ENCODE results near the gene SELL.
"Not testable (repeated sequence)": the region's sequence is repeated elsewhere in the genome, so short reads cannot be mapped to it uniquely, and the experiment has no call there.

Gene SELL

DNA sequence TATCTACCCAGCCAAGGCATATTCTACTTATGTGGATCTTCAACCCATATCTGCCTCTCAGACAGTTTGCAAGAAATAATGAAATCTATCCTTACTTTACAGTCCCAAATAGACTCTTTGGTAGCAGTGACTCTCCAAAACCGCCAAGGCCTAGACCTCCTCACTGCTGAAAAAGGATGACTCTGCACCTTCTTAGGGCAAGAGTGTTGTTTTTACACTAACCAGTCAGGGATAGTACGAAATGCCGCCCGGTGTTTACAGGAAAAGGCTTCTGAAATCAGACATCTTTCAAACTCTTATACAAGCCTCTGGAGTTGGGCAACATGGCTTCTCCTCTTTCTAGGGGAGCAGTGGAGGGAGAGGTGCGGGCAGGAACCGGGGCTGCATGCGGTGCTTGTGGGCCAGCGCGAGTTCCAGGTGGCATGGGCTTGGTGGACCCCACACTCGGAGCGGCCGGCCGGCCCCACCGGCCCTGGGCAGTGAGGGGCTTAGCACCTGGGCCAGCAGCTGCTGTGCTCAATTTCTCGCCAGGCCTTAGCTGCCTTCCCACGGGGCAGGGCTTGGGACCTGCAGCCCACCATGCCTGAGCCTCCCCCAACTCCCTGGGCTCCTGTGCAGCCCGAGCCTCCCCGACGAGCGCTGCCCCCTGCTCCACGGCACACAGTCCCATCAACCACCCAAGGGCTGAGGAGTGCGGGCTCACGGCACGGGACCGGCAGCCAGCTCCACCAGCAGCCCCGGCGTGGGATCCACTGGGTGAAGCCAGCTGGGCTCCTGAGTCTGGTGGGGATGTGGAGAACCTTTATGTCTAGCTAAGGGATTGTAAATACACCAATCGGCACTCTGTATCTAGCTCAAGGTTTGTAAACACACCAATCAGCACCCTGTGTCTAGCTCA is 43.5 kb downstream of the SELL start:
- DNase-seq (ENCODE audit: low spot score), result not testable (repeated sequence)

DNA sequence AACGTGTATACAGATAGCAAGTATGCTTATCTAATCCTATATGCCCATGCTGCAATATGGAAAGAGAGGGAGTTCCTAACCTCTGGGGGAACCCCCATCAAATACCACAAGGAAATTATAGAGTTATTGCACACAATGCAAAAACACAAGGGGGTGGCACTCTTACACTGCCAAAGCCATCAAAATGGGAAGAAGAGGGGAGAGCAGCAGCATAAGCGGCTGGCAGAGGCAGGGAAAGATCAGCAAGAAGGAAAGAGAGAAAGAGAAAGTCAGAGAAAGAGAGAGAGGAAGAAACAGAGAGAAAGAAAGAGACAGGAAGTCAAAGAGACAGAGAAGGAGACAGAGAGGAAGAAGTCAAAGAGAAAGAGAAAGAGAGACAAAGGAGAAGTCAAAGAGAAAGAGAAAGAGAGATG is 44.2 kb downstream of the SELL start:
- DNase-seq (ENCODE audit: low spot score), result not testable (repeated sequence)

DNA sequence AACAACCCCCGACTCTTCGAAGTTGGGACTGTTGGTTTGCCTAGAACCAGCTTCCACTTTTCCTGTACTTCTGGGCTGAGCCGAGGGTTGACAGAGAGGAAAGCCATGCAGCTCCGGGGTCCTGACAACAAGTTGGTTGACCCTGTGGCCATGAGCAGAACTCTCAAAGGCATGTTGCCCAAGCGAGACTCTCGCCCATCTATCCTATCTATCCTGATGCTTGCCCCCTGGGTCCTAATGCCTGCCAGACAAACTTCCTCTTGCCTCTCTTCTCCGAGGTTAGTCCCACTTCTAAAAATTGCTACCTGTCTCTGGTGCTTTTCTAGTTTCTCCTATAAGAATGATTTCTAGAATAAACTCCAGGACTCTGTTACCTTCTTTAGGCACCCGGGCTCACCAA is 48.7 kb downstream of the SELL start:
- not testable (repeated sequence) for DNase-seq (ENCODE audit: low spot score)

DNA sequence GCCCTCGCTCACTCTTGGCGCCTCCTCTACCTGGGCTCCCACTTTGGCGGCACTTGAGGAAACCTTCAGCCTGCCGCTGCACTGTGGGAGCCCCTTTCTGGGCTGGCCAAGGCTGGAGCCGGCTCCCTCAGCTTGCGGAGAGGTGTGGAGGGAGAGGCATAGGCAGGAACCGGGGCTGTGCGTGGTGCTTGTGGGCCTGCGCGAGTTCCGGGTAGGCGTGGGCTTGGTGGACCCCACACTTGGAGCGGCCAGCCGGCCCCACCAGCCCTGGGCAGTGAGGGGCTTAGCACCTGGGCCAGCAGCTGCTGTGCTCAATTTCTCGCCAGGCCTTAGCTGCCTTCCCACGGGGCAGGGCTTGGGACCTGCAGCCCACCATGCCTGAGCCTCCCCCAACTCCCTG is 50.4 kb downstream of the SELL start:
- DNase-seq (ENCODE audit: low spot score), result not testable (repeated sequence)

DNA sequence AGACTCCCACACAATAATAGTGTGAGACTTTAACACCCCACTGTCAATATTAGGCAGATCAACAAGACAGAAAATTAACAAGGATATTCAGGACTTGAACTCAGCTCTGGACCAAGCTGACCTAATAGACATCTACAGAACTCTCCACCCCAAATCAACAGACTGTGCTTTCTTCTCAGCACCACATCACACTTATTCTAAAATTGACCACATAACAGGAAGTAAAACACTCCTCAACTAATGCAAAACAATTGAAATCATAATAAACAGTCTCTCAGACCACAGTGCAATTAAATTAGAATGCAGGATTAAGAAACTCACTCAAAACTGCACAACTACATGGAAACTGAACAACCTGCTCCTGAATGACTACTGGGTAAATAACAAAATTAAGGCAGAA is 52.6 kb downstream of the SELL start:
- DNase-seq (ENCODE audit: low spot score), result not testable (repeated sequence)

DNA sequence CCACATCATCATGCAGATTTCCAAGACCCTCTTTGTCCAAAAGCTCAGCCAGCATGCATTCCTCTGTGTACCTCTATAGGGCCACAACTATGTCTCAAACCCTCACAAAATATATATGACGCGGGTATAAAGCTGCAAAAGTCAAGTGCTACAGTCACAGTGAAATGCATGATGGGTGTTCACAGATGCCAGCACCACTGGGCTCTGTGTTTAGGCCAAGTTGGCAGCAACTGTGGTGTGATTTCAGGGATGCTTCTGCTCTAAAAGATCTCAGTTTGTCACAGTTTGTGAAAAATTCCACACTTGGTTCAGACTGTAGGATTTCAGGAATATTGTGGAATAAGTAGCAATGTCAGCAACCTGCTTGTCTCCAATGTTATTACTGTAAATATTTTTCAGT is 57.5 kb downstream of the SELL start:
- no peak for DNase-seq (ENCODE audit: low spot score)

DNA sequence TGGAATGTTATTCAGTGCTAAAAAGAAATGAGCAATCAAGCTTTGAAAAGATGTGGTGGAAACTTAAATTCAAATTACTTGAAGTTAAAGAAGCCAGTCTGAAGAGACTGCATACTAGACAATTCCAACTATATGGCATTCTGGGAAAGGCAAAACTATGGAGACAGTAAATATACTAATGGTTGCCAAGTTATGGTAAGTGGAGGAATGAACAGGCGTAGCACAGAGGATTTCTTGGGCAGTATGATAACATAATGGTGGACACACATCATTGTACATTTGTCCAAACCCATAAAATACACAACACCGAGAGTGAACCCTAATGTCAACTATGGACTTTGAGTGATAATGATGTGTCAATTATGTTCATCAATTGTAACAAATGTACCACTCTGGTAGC is 60.4 kb downstream of the SELL start:
- DNase-seq (ENCODE audit: low spot score), result no peak

DNA sequence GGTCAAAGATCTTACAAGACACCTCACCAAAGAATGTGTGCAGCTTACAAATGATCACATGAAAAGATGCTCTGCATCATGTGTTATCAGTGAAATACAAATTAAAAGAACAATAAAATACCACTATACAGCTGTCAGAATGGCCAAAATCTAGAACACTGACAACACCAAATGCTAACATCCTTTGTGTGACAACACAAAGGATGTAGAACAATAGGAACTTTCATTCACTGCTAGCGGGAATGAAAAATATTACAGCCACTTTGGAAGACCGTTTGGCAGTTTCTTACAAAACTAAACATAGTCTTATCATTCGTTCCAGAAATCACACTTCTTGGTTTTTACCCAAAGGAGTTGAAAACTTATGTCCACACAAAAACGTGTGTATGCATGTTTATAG is 60.9 kb downstream of the SELL start:
- no peak for DNase-seq (ENCODE audit: low spot score)

DNA sequence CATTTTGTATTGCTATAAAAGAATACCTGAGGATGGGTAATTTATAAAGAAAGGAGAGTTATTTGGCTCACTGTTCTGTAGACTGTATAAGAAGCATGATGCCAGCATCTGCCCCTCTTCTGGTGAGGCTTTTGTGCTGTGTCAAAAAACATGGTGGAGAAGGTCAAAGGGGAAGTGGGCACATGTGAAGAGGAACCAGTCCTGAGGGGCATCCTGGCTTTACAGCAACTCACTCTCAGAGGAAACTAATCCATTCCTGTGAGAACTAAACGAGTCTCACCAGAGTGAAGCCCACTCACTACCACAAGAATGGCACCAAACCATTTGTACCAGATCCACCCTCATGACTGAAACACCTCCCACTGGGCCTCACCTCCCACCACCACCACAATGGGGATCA is 62.7 kb downstream of the SELL start:
- DNase-seq (ENCODE audit: low spot score), result no peak

DNA sequence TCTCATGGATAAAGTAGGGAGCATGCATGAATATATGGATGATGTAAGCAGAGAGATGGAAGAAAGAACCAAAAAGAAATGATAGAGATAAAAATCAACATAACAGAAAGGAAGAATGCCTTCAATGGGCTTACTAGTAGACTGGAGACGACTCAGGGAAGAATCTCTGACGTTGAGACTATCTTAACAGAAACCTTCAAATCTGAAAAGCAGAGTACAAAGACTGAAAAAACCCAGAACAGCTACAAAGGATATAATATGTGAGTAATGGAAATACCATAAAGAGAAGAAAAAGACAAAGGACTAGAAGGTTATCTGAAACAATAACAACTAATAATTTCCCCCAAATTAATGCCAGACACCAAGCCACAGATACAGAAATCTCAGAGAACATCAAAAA is 63.2 kb downstream of the SELL start:
- no peak for DNase-seq (ENCODE audit: low spot score)

DNA sequence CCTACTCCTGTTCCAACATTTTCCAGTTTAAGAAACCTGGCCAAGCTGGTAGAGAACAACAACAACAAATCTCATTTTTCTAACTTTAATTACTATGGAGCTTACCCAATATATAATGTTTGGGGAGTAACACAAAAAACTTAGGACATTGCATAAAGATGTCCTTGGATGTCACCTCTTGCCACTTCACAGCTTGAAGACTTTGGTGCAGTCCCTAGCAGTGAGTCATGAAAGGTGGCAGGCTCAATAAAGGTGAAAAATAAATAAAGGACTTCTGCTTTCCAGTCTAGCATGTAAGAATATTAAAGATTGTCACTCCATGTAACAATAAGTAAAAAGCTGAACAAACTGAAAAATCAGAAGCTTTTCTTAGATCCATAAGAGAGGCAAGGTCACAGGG is 63.9 kb downstream of the SELL start:
- no peak for DNase-seq (ENCODE audit: low spot score)

DNA sequence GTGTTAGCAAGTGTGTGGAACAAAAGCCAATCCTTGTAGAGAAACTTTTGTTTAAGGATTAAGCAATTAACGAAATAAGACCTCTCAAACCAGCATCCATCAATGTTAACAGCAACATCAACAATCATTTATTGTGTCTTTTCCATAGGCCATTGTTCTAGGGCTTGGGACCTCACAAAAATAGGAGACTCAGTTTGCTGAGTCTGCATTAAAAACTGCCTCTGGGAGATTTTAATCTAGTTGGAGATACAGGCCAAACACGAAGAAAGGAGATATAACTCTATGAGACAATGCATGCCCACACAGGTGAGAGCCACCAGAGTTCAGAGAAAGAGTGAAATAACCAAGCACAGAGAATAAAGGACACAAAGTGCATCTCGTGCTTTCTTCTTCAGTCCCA is 67.1 kb downstream of the SELL start:
- DNase-seq (ENCODE audit: low spot score), result no peak

Measured in hematopoietic multipotent progenitor cell treated with erythropoietin and hydrocortisone succinate and interleukin-3 and kit ligand, for 15 days (in vitro differentiated cells).